Coronary artery (tissue), 2 donors: ENCODE results near the gene POLE.

Experiments
- DNase-seq: peaks from one replicate; pipeline ENCODE4 v3.0.0-alpha.2; 2017; ENCODE audit warnings: low spot score
- H3K27ac ChIP-seq, 2 donors: fragments of 200-600 bp; sonication (generic); one replicate each; pipeline ENCODE4 v1.5.1; 2016 to 2019
- H3K4me3 ChIP-seq: fragments of 200-600 bp; sonication (generic); 2 replicates; pipeline ENCODE4 v1.5.1; 2016; ENCODE audit warnings: mild to moderate bottlenecking, moderate library complexity
- CTCF ChIP-seq: fragments of 200-600 bp; sonication (generic); IDR thresholded peaks from one replicate; pipeline ENCODE4 v1.5.1; 2019; ENCODE audit warnings: antibody characterized with exemption

Gene POLE

GRCh38 chr12:132718644-132719043 is 31.5 kb upstream of the POLE start:
- no peak overlapping the region for H3K4me3 ChIP-seq
- no peak overlapping the region for H3K27ac ChIP-seq
- TF ChIP-seq CTCF = no peak
- DNase-seq = no peak

GRCh38 chr12:132717531-132718387 is 30.6 kb upstream of the POLE start:
- H3K27ac ChIP-seq = no peak overlapping the region
- no peak for DNase-seq
- TF ChIP-seq CTCF = no peak

GRCh38 chr12:132717011-132717410 is 29.9 kb upstream of the POLE start:
- DNase-seq = no peak
- no peak for TF ChIP-seq CTCF
- no peak overlapping the region for H3K27ac ChIP-seq

More at GRCh38 chr12:132717531-132718387, 30.6 kb upstream of the POLE start:
- no peak overlapping the region for H3K4me3 ChIP-seq

DNA sequence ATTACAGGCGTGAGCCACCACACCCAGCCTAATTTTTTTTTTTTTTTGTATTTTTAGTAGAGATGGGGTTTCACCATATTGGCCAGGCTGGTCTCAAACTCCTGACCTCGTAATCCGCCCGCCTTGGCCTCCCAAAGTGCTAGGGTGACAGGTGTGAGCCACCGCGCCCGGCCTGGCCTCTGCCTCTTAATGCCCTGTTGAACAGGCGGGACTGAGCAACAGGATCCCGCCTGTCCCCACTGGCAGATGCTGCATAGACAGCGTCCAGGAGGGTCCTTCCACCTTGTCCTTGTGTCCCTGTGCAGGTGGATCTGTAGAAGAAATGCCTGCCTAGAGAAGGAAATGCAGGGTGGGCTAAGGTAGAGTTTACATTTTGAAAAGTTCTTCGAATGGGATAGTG is 29.2 kb upstream of the POLE start:
- no peak for DNase-seq
- H3K27ac ChIP-seq = no peak overlapping the region
- TF ChIP-seq CTCF = no peak
- no peak overlapping the region for H3K4me3 ChIP-seq

More at GRCh38 chr12:132717011-132717410, 29.9 kb upstream of the POLE start:
- no peak overlapping the region for H3K4me3 ChIP-seq

- H3K4me3 ChIP-seq = no peak overlapping the region
- no peak for TF ChIP-seq CTCF
- H3K27ac ChIP-seq = no peak overlapping the region
- no peak for DNase-seq
Measured at GRCh38 chr12:132715874-132716273, 28.7 kb upstream of the POLE start.

- Histone ChIP-seq H3K4me3 (no peak overlapping the region), H3K27ac (no peak overlapping the region)
- no peak for TF ChIP-seq CTCF
- DNase-seq = no peak
Measured at GRCh38 chr12:132713123-132713522, 26.0 kb upstream of the POLE start.
